ENCODE measurements around the gene DRC7. TPM values are rescaled to one million over a fixed set of nuclear protein-coding genes. Genes with fewer than 3 reads are reported as not detected.

Gene DRC7
- total RNA-seq, 1 experiment from 2014 or later, result not detected

DNA sequence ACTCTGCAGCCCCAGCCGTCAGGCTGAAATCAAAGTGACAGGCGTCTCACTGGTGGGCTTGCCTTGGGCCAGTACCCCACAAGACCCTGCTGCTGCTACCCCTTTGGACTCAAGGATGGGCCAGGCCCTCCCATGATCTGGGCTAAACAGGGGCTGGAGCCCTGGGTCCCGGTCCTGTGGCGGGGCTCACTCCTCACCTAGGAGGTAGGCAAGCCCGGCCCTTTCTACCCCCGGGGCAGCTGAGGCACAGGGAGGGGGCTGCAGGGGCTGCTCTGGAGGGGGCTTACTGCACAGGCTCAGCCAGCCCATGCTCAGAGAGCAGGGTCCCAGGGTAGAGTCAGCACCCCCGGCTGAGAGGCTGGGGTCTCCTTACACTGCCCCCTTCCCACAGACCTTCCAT, 64.5 kb downstream of the DRC7 start:
- Histone ChIP-seq H3K27me3 (ENCODE audit: control insufficient read depth, insufficient read depth, low read length) (no peaks in the 10 kb centered on the region), H3K27ac (ENCODE audit: low read length) (no peak overlapping the region), H3K36me3 (ENCODE audit: control insufficient read depth, insufficient read depth, low read length) (no peaks in the 10 kb centered on the region), H3K4me3 (ENCODE audit: low read depth in 2 of 2, low read length in 2 of 2) (no peak overlapping the region), H3K4me1 (ENCODE audit: control insufficient read depth, insufficient read depth, low read length) (no peaks in the 10 kb centered on the region), H3K9me3 (ENCODE audit: control insufficient read depth, insufficient read depth, low read depth, low read length) (no peaks in the 10 kb centered on the region)
- no TSS peak for BruUV-seq (replicated peaks)
- ChIA-PET POLR2A (no interaction called here), CTCF (no interaction called here)
- DNase-seq (ENCODE audit: low read depth, low spot score) (no peak), ATAC-seq (no peak)
- TF ChIP-seq, protein P1, sequence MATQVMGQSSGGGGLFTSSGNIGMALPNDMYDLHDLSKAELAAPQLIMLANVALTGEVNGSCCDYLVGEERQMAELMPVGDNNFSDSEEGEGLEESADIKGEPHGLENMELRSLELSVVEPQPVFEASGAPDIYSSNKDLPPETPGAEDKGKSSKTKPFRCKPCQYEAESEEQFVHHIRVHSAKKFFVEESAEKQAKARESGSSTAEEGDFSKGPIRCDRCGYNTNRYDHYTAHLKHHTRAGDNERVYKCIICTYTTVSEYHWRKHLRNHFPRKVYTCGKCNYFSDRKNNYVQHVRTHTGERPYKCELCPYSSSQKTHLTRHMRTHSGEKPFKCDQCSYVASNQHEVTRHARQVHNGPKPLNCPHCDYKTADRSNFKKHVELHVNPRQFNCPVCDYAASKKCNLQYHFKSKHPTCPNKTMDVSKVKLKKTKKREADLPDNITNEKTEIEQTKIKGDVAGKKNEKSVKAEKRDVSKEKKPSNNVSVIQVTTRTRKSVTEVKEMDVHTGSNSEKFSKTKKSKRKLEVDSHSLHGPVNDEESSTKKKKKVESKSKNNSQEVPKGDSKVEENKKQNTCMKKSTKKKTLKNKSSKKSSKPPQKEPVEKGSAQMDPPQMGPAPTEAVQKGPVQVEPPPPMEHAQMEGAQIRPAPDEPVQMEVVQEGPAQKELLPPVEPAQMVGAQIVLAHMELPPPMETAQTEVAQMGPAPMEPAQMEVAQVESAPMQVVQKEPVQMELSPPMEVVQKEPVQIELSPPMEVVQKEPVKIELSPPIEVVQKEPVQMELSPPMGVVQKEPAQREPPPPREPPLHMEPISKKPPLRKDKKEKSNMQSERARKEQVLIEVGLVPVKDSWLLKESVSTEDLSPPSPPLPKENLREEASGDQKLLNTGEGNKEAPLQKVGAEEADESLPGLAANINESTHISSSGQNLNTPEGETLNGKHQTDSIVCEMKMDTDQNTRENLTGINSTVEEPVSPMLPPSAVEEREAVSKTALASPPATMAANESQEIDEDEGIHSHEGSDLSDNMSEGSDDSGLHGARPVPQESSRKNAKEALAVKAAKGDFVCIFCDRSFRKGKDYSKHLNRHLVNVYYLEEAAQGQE (IDR thresholded peaks at IDR 0.05; ENCODE audit: insufficient read depth in 1 of 2, low read depth in 2 of 2, low read length in 1 of 2), result no peak
- TF ChIP-seq TCF7L2 (IDR thresholded peaks at IDR 0.05; ENCODE audit: low read depth, low read length), result no peak
- no peak for TF ChIP-seq SIN3A (IDR thresholded peaks at IDR 0.05; ENCODE audit: borderline replicate concordance, insufficient read depth, low read depth, low read length)
- TF ChIP-seq, protein P2, sequence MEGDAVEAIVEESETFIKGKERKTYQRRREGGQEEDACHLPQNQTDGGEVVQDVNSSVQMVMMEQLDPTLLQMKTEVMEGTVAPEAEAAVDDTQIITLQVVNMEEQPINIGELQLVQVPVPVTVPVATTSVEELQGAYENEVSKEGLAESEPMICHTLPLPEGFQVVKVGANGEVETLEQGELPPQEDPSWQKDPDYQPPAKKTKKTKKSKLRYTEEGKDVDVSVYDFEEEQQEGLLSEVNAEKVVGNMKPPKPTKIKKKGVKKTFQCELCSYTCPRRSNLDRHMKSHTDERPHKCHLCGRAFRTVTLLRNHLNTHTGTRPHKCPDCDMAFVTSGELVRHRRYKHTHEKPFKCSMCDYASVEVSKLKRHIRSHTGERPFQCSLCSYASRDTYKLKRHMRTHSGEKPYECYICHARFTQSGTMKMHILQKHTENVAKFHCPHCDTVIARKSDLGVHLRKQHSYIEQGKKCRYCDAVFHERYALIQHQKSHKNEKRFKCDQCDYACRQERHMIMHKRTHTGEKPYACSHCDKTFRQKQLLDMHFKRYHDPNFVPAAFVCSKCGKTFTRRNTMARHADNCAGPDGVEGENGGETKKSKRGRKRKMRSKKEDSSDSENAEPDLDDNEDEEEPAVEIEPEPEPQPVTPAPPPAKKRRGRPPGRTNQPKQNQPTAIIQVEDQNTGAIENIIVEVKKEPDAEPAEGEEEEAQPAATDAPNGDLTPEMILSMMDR (IDR thresholded peaks at IDR 0.05), result no peak
- no peak for TF ChIP-seq POLR2AphosphoS5 (IDR thresholded peaks at IDR 0.05; ENCODE audit: low read depth, low read length)
- in situ Hi-C loops (cut with HindIII; ENCODE audit: low pct_unique_long_range_greater_than_20kb, low sequenced_read_pairs), result no loop called here
- intact Hi-C loops (cut with micrococcal nuclease; ENCODE audit: unreplicated experiment), result loop anchor here (10.0 kb wide), 1 partner anchor 246 kb away; the partner anchor contains the start of genes USB1 and ZNF319

DNA sequence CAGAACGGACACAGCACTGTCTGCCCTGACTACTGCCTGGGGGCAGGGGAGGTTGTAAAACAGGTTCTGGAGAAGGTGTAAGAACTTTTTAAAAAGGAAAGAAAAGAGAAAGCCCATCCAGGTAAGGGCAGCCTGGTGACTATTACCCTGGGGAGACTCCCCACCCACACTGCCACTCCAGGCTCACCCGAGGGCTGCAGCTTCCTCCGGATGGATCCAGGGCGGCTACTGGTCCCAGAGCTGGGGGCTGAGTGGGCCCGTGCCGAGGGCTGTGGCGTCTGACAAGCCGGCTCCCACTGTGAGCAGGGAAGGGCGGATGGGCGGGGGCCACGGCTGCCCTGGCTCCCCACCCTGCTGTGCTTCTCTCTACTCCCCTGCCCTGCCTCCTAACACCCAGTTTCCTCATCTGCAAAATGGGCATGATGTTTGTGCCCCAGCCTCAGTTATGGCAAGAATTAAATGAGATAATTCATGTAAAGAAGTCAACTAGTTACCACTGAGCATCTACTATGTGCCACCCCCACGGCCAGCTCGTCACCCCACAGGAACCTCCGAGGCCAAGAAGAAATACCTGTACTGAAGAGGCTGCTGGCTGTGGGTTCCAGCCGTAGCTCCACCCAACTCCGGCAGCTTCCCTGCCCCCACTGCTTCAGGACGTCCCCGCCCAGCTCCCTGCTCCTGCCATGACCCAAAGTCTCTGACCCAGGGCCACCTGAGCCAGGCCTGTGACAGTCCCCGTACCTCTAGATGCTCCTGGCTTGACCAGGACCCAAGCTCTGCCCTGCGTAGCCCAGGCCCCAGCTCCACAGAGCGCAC, 65.1 kb downstream of the DRC7 start:
- H3K27ac ChIP-seq (ENCODE audit: low read length), result no peak overlapping the region
- in situ Hi-C loops (cut with HindIII; ENCODE audit: low pct_unique_long_range_greater_than_20kb, low sequenced_read_pairs), result no loop called here
- TF ChIP-seq, protein P2 (IDR thresholded peaks at IDR 0.05), result no peak
- no peak for TF ChIP-seq TCF7L2 (IDR thresholded peaks at IDR 0.05; ENCODE audit: low read depth, low read length)
- TF ChIP-seq, protein P1 (IDR thresholded peaks at IDR 0.05; ENCODE audit: insufficient read depth in 1 of 2, low read depth in 2 of 2, low read length in 1 of 2), result no peak
- TF ChIP-seq POLR2AphosphoS5 (IDR thresholded peaks at IDR 0.05; ENCODE audit: low read depth, low read length), result no peak
- TF ChIP-seq SIN3A (IDR thresholded peaks at IDR 0.05; ENCODE audit: borderline replicate concordance, insufficient read depth, low read depth, low read length), result no peak
- no peak overlapping the region for H3K4me3 ChIP-seq (ENCODE audit: low read depth in 2 of 2, low read length in 2 of 2)
- no peaks in the 10 kb centered on the region for H3K27me3 ChIP-seq (ENCODE audit: control insufficient read depth, insufficient read depth, low read length)
- no TSS peak for BruUV-seq (replicated peaks)
- intact Hi-C loops (cut with micrococcal nuclease; ENCODE audit: unreplicated experiment), result loop anchor here (10.0 kb wide), 1 partner anchor 245 kb away; the partner anchor contains the start of genes USB1 and ZNF319
- H3K36me3 ChIP-seq (ENCODE audit: control insufficient read depth, insufficient read depth, low read length), result no peaks in the 10 kb centered on the region
- H3K4me1 ChIP-seq (ENCODE audit: control insufficient read depth, insufficient read depth, low read length), result no peaks in the 10 kb centered on the region
- CTCF ChIA-PET, result interaction anchor here (0.6 kb wide), 1 partner anchor 169 kb away, joined by 3 read pairs; no protein-coding TSS in a partner anchor
- H3K9me3 ChIP-seq (ENCODE audit: control insufficient read depth, insufficient read depth, low read depth, low read length), result no peaks in the 10 kb centered on the region
- no peak for ATAC-seq
- POLR2A ChIA-PET, result no interaction called here
- no peak for DNase-seq (ENCODE audit: low read depth, low spot score)
